Mesodermal cell (in vitro differentiated cells): ENCODE results near the gene WDHD1.
A peak's percentile ranks its signal among the peaks of the same experiment; 100 is the strongest.
"Not testable (repeated sequence)": the region's sequence is repeated elsewhere in the genome, so short reads cannot be mapped to it uniquely, and the experiment has no call there.

Source experiments
- H3K27ac ChIP-seq: 2 replicates; pipeline ENCODE4 v1.7.0; 2013; ENCODE audit warnings: mild to moderate bottlenecking, low read depth, low read length, moderate library complexity; ENCODE audit not compliant: severe bottlenecking
- H3K36me3 ChIP-seq: 2 replicates; pipeline ENCODE4 v1.7.1; 2013; ENCODE audit warnings: mild to moderate bottlenecking, low read length, moderate library complexity; ENCODE audit not compliant: control insufficient read depth, insufficient read depth
- H3K4me1 ChIP-seq: one replicate; pipeline ENCODE4 v1.7.1; 2013; ENCODE audit warnings: mild to moderate bottlenecking, low read length; ENCODE audit not compliant: insufficient read depth, control insufficient read depth, poor library complexity, severe bottlenecking
- H3K4me3 ChIP-seq: 2 replicates; pipeline ENCODE4 v1.7.0; 2013; ENCODE audit warnings: low read length, control low read depth, mild to moderate bottlenecking; ENCODE audit not compliant: insufficient read depth, poor library complexity, severe bottlenecking; ENCODE audit errors: extremely low read depth
- H3K9me3 ChIP-seq: 2 replicates; pipeline ENCODE4 v1.7.1; 2013; ENCODE audit warnings: mild to moderate bottlenecking, low read length, moderate library complexity; ENCODE audit not compliant: control insufficient read depth
- WGBS, 2 experiments: methylation state at CpG; one replicate each; pipeline ENCODE4 v1.1.5; 2013; ENCODE audit warnings: missing lambda C conversion rate in 2 of 2; ENCODE audit not compliant: insufficient coverage in 2 of 2; 5-methylcytosine and 5-hydroxymethylcytosine counted together

Gene WDHD1

GRCh38 chr14:54908190-54908589 lies 118.7 kb downstream of the WDHD1 start:
- no peaks in the 10 kb centered on the region for H3K4me1 ChIP-seq
- no peaks in the 10 kb centered on the region for H3K36me3 ChIP-seq
- 93 to 96% methylated on average over 2 of the region's 4 CpGs for WGBS, 2 experiments
- H3K9me3 ChIP-seq: no peaks in the 10 kb centered on the region
- no peak overlapping the region for H3K4me3 ChIP-seq
- no peak overlapping the region for H3K27ac ChIP-seq

DNA sequence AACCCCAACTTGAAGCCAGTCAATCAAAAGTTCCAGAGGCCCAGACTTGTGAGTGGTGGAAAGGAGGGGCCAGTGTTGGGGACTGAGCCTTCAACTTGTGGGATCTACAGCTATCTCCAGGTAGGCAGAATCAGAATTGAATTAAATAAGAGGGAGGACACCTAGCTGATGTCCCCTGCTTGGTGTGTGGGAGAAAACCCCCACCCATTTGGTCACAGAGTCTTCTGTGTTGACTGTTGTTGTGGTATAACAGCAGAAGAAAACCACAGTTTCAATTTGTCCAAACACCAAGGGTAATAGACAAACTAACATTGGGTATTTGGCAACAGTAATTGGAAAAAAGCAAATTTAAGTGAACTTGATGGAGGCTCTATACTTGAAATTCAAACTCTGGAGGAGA lies 120.8 kb downstream of the WDHD1 start:
- Histone ChIP-seq H3K4me3 (no peak overlapping the region), H3K9me3 (no peaks in the 10 kb centered on the region), H3K27ac (no peak overlapping the region), H3K36me3 (no peaks in the 10 kb centered on the region), H3K4me1 (no peaks in the 10 kb centered on the region)

DNA sequence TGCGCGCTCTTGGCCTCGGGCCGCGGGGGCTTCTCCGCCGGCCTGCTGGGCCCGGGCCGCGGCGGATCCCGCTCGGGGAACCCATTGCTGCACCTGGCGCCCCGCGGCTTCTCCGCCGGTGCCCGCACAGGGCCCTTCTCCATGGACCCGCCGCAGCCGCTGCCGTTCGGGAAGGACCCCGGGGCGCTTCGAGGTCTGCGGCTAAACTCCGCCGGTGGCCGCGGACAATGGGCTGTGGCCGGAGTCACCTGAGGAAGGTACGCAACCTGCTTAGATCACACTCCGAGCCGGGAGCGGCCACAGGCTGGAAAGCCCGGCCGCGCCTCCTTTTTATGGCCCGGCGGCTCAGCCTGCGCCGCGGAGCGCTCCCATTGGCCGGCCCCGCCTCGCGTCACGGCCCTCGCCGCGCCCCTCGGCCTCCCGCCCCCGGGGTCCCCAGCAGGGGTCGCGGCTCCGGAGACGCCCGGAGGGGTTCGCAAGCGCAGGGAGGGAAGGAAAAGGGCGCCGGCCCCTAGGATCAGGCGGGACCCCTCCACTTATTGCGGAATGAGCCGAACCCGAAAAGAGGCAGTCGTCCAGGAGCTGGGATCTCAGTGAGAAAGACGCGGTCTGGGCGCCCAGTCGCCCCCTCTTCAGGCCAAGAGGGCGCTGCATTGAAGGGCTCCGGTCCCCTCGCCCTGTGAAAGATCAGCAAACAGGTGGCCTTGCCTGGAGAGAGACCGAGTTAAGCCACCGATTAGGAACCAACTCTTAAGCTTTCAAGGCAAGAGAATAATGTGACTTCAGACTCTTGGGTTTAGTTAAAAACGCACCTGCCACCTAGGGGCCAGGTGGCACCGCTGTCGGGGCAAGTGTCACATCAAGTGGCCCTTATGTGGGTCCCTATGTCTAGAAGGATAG lies 124.1 kb downstream of the WDHD1 start, which contains the start of gene GCH1:
GCH1 (minus strand) TSS at position 306 of the 900 bp plus-strand sequence; CDS start at position 143, 163 bp downstream.
- Histone ChIP-seq H3K36me3 (no peaks in the 10 kb centered on the region), H3K4me1 (no peaks in the 10 kb centered on the region), H3K27ac (no peak within 1 kb of the TSS), H3K9me3 (no peaks in the 10 kb centered on the region), H3K4me3 (peak within 1 kb of the TSS; percentile 74)
- WGBS, 2 experiments: 1% methylated on average over 64 to 70 of the region's 83 CpGs

- Histone ChIP-seq H3K36me3 (no peaks in the 10 kb centered on the region), H3K9me3 (no peaks in the 10 kb centered on the region), H3K4me1 (no peaks in the 10 kb centered on the region), H3K27ac (no peak overlapping the region), H3K4me3 (peak overlapping the region; percentile 74)
- 0 to 1% methylated on average over 31 to 37 of the region's 37 CpGs for WGBS, 2 experiments
Measured at GRCh38 chr14:54902143-54902520, 124.8 kb downstream of the WDHD1 start.

DNA sequence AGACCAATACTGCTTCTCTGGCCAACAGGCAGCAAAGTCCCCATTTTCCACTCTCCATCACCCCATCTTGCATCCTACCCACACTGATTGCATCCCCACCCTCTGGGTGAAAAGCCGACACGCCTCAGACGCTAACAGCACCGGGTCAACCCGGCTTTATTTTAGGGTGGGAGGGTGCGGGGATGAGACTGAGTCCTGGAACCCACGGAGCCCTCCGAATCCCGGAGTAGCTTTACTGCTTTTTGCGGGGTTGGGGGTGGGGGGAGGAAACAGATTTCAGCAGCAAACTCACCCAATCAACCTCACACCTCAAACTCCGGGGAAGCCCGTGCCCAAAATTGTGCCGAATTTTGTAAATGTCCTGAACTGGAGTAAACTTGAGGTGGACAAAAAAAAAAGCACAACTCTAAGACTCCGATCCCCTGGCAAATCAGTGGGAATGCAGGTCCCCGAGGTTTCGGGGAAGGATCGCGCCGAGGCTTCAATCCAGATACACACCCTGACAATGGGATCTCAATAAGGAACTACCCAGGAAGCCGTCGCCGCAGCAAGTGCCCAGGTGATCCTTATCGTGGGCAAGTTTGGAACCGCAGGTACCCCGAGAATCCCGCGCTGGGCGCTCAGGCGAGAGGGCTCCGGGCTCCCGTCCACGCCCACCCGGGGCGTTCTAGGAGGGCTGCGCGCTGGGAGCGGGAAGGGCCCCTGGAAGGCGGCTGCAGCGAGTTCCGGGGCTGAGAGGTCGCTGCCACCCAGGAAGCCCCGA lies 125.3 kb downstream of the WDHD1 start:
- peak overlapping the region; percentile 74 for H3K4me3 ChIP-seq
- 1% methylated on average over 29 to 30 of the region's 42 CpGs for WGBS, 2 experiments
- H3K4me1 ChIP-seq: no peaks in the 10 kb centered on the region

DNA sequence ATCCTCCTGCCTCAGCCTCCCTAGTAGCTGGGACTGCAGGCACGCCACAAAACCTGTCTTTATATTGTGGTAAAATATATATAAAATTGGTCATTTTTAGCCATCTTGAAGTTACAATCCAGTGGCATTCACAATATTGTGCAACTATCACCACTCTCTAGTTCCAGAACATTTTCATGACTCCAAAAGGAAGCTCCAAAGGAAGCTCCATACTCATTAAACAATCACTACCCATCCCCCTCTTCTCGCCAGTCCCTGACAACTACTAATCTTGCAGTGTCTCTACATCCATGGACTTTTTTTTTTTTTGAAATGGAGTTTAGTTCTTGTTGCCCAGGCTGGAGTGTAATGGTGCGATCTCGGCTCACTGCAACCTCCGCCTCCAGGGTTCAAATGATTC lies 127.3 kb downstream of the WDHD1 start:
- Histone ChIP-seq H3K4me3 (no peak overlapping the region), H3K4me1 (peaks cover 5% of the 10 kb centered on the region), H3K36me3 (no peaks in the 10 kb centered on the region), H3K9me3 (no peaks in the 10 kb centered on the region), H3K27ac (no peak overlapping the region)
- WGBS, 2 experiments: 100% methylated on average over 2 of the region's 5 CpGs; no CpG with 5 or more reads in 1 of the 2 experiments

More for the DNA sequence above, 125.3 kb downstream of the WDHD1 start:
- H3K27ac ChIP-seq: no peak overlapping the region
- no peaks in the 10 kb centered on the region for H3K36me3 ChIP-seq
- no peaks in the 10 kb centered on the region for H3K9me3 ChIP-seq

DNA sequence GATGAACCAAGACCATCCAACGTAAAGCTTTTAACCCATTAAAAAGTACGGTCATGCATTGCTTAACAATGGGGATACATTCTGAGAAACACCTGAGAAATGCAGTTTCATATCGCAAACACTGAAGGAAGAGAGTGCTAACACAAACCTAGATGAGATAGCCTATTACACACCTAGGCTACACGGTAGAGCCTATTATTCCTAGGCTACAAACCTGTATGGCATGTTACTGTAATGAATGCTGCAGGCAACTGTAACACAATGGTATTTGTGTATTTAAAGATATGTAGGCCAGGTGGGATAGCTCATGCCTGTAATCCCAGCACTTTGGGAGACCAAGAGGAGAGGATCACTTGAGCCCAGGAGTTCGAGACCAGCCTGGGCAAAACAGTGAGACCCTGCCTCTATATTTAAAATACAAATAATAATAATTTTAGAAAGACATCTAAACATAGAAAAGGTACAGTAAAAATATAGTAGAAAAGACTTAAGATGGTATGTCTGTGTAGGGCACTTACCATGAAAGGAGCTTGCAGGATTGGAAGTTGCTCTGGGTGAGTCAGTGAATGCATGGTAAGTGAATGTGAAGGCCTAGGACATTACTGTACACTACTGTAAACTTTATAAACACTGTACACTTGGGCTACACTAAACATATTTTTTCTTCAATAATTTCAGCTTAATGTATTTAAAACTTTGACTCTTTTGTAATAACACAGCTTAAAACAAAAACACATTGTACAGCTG lies 128.9 kb downstream of the WDHD1 start:
- H3K4me1 ChIP-seq, H3K36me3 ChIP-seq, H3K9me3 ChIP-seq, H3K27ac ChIP-seq, H3K4me3 ChIP-seq: not testable (repeated sequence)
- 69 to 95% methylated on average over 3 of the region's 5 CpGs for WGBS, 2 experiments

DNA sequence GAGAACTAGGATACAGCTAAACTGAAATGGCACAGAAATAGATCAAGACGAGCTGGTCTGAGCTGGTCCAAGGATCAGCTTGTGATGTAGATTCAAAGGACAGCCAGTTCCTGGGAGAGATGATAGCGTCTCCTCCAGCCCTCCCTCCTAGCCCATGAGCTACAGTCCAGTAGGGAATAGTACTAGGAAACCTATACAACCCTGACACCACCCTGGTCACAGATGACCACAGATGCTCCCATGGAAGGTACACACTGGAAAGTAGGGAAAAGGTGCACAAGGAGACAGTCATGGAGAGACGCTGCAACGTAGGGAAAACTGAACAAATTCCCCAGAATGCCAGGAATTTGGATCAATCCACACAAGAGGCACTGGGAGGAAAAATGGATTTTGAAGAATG lies 131.2 kb downstream of the WDHD1 start:
- no peak overlapping the region for H3K27ac ChIP-seq
- WGBS, 2 experiments: 88% methylated on average over 3 of the region's 4 CpGs; no CpG with 5 or more reads in 1 of the 2 experiments
- no peak overlapping the region for H3K4me3 ChIP-seq
- H3K4me1 ChIP-seq: peaks cover 5% of the 10 kb centered on the region
- no peaks in the 10 kb centered on the region for H3K9me3 ChIP-seq
- no peaks in the 10 kb centered on the region for H3K36me3 ChIP-seq

- Histone ChIP-seq H3K9me3 (no peaks in the 10 kb centered on the region), H3K27ac (no peak overlapping the region), H3K4me1 (peaks cover 5% of the 10 kb centered on the region), H3K36me3 (no peaks in the 10 kb centered on the region), H3K4me3 (no peak overlapping the region)
- 88% methylated on average over 1 of the region's 3 CpGs; no CpG with 5 or more reads in 1 of the 2 experiments for WGBS, 2 experiments
Measured at GRCh38 chr14:54894995-54895394, 131.9 kb downstream of the WDHD1 start.

GRCh38 chr14:54893151-54893760 lies 133.6 kb downstream of the WDHD1 start:
- H3K4me1 ChIP-seq: peaks cover 5% of the 10 kb centered on the region
- H3K27ac ChIP-seq: no peak overlapping the region
- H3K4me3 ChIP-seq: no peak overlapping the region
- no peaks in the 10 kb centered on the region for H3K36me3 ChIP-seq
- H3K9me3 ChIP-seq: no peaks in the 10 kb centered on the region
- 100% methylated on average over 1 of the region's 3 CpGs; no CpG with 5 or more reads in 1 of the 2 experiments for WGBS, 2 experiments
